Fibroblast of skin of abdomen (primary cell): Measurements from ENCODE around the gene LCE2D. TPM values are rescaled to one million over a fixed set of nuclear protein-coding genes. Genes with fewer than 3 reads are reported as not detected.
"Not testable (repeated sequence)": the region's sequence is repeated elsewhere in the genome, so short reads cannot be mapped to it uniquely, and the experiment has no call there.

Experiments used
- DNase-seq: peaks from one replicate; pipeline ENCODE4 v3.0.0-alpha.2; 2013
- polyA plus RNA-seq, 2 experiments: library from polyadenylated mRNA; unstranded; fragments of 120-200 nt; gene quantifications; one replicate each; pipeline ENCODE4 v1.2.1, GENCODE V29; 2013; ENCODE audit not compliant: insufficient read length in 2 of 2

LCE2D gene
- polyA plus RNA-seq (2013, experiment 1 of 2; ENCODE audit: insufficient read length), result not detected
- polyA plus RNA-seq (2013, experiment 2 of 2; ENCODE audit: insufficient read length), result not detected

GRCh38 chr1:152663098-152663497 is at the start of gene LCE2D:
LCE2D (plus strand) TSS chr1:152663380; CDS start chr1:152664106, 726 bp downstream.
- DNase-seq, result no peak

DNA sequence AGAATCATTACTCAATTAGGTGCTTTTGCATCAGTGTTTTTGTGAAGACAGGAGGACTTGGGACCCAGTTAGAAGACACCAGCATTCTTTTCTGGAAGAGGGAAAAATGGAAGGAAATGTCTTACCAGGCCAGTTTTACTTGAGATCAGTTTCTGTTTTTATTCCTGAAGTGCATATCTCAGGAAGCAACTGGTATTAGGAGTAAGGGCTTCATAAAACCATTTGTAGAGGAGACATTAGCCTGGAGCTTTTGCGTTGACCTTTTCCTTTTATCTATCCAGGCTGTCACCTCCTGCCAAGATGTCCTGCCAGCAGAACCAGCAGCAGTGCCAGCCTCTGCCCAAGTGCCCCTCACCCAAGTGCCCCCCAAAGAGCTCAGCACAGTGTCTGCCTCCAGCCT is 49.7 kb upstream of the LCE2D start, which contains the start of gene LCE3B:
Gene LCE3B (plus strand): TSS at position 301 of the 400 bp plus-strand sequence. CDS start 0 bp downstream, at position 301.
- DNase-seq, result no peak

DNA sequence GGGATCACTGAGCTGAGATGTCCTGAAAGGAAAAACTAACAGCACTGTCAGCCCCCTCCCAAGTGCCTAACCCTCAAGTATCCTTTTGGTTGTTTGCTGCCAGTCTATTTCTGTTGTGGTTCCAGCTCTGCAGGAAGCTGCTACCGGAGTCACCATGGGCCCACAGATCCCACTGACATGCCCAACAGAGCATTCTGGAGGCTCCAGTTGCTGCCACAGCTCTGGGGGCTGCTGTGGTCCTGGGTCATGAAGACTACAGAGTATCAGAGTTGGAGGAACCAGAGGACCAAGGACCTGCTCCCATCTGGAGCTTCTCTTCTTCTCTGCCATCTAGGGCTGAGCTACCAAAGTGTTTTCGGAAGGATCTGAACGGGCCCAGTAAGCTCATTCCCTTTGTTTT is 41.2 kb upstream of the LCE2D start:
- no peak for DNase-seq

DNA sequence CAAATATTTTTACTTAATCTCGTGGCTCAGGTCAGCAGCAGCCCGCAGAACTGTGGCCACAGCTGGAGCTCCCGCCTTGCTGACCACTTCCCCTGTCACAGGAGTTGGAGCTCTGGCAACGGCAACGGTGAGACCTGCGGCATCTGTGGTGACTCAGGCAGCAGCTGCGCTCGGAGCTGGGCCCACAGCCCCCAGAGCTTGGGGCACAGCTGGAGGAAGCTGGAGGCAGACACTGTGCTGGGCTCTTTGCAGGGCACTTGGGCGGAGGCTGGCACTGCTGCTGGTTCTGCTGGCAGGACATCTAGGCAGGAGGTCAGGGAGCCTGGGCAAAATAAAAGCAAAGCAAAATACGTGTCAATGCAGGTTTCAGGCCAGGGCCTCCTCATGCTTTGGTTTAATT is 40.4 kb upstream of the LCE2D start, which contains the start of gene LCE3A:
Gene LCE3A (minus strand): TSS at position 301 of the 400 bp plus-strand sequence. CDS start 0 bp downstream, at position 301.
- DNase-seq, result no peak

GRCh38 chr1:152623203-152623844 is 39.9 kb upstream of the LCE2D start:
- DNase-seq, result no peak

DNA sequence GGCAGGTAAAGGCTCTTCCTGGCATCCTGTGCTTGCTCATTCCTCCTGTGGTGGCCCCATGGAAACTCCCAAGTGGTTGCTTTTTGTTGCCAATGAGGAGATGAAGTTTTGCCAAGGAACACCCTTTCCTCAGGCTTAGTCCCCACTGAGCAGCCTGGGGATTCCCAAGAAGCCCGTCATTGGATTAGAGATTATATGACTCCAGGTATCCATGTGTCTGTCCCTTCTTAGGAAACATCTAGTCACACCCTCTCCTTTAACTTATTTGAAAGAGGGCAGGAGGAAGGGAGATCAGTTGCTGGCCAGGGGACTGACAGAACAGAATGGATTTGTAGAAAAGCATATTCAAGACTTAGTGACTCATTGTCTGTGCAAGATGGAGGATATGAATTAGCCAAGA is 36.4 kb upstream of the LCE2D start:
- DNase-seq, result no peak

DNA sequence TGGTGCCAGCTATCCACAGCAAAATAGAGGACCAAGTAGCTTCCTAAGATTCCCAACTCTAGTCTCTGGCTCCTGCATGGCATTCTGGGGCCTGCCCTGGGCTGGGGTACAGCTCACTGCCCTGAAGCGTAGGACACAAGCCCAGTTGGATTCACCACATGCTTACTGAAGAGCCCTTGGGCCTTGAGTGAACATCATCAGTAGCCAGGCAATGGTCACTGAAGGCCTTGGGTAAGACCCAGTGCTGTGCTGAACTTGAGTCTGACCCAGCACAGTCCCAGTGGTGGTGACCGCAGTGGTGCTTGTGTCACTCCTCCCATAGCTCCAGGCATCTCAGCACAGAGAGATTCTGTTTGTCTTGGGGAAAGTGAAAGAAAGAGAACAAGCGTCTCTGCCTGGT is 32.6 kb upstream of the LCE2D start:
- no peak for DNase-seq

GRCh38 chr1:152640351-152640750 is 22.8 kb upstream of the LCE2D start:
- no peak for DNase-seq

DNA sequence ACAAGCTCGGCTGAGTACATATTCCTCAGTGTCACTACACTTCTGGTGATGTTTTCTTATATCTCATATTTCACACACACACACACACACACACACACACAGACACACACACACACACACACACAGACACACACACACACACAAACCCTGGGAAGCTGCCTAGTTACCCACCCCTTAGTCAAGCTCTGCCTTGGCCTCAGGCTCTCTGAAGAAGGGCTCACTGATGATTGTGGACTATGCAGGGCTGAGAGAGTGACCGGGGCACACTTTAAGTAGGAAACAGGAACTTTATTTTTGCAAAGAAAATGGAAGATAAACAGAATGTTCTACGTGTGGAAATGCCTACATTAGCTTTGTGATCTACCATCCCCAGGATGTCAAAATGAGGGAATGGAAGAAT is 19.2 kb upstream of the LCE2D start:
- no peak for DNase-seq

DNA sequence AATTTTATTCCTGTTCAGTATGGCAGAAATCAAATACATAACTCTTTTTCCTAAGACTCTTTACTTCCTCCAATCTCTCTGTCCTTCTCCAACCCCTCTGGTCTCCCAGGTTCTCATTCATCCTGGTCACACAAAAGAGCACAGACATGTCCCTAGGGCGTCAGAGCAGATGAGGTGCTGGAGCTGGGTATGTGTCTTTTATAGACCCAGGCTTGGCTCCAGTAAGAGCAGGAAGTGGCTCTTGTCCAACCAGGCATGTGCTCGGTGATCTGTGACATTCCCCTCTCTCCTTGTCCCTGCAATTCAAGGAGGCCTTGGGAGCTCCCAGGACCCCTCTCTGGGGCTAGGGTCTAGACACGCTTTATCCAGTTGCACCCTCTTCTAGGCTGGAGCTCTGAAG is 18.0 kb upstream of the LCE2D start:
- no peak for DNase-seq

DNA sequence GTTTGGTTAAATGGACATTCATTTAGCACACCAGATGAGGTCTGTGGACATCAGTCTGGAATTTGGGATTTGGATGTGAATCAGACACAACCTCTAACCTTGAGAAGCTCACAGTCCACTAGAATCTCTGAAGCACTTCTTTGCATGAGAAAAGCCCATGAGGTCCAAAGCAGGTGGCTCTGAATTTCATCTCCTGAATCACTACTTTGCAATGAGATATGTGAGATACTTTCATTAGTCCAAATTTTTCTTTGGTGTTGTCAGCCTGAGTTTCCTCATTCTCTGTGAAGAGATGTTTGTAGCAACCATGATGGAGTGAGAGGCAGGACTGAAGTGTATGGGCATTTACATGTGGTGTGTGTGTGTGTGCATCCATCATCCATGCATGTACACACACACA is 16.5 kb upstream of the LCE2D start:
- no peak for DNase-seq

DNA sequence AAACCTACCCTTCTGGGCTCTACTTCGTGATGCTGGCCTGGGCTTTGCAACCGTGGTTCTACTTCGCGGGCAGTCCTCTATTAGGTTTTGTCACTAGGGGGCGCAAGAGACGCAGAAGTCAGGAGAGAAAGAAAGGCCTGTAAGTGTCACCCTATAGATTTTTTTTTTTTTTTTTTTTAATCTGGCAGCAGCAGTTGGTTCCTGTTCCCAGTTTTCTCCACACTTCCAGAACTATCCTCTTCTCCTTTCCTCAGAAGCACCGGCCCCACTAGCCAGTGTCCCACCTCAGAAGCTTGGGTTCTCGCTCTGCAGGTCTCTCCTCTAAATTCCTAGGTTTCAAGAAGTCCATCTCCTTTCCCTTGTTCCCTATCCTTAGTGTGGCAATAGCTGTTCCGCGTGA is 9.1 kb upstream of the LCE2D start:
- DNase-seq, result peak; percentile 49

DNA sequence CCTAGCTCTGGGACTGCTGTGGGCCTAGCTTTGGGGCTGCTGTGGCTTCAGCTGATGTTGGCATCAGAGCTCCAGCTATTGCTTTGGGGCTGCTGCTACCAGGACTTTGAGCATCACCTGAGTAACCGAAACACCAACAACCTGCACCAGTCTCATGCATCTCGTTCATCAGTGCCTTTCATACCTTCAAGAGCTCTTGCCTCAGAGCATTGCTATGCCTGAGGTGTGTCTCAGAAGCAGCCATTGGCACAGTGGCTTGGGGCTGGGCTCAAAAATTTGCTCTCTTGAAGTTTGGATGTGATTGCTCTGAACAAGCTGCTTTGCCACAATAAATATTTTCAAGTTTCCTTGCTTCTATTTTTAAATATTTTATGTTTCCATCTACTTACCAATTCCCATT is 6.7 kb upstream of the LCE2D start:
- no peak for DNase-seq

GRCh38 chr1:152657677-152658076 is 5.5 kb upstream of the LCE2D start:
- DNase-seq, result no peak

GRCh38 chr1:152658649-152659048 is 4.5 kb upstream of the LCE2D start:
- no peak for DNase-seq

- not testable (repeated sequence) for DNase-seq
Measured at GRCh38 chr1:152666171-152666570, 3.0 kb downstream of the LCE2D start.

DNA sequence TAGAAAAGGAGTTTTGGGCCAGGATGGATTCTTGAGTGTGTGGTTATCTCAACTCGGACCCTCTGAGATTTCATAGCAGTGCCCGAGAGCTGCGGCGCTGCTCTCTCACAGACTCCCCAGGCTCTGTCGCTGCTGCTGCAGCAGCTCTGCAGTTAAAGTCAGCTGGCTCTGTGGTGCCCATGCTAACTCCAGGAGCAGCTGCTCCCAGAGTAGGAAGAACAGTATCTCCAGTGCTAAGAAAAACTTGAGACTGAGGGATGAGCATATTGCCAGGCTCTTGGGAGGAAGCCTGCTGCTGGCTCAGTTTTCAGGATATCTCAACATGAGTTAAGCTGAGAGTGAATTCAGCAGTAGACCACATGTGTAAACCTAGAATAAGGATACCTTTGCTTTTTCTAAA is 4.5 kb downstream of the LCE2D start:
- no peak for DNase-seq

GRCh38 chr1:152673016-152673415 is 9.8 kb downstream of the LCE2D start:
- no peak for DNase-seq

- not testable (repeated sequence) for DNase-seq
Measured at GRCh38 chr1:152674983-152675382, 11.8 kb downstream of the LCE2D start, which contains the start of gene LCE2C. LCE2C (plus strand) TSS chr1:152675279; CDS start chr1:152676016, 737 bp downstream.

- no peak for DNase-seq
Measured at GRCh38 chr1:152679459-152679858, 16.3 kb downstream of the LCE2D start.

- DNase-seq, result no peak
Measured at GRCh38 chr1:152681616-152682015, 18.4 kb downstream of the LCE2D start.

DNA sequence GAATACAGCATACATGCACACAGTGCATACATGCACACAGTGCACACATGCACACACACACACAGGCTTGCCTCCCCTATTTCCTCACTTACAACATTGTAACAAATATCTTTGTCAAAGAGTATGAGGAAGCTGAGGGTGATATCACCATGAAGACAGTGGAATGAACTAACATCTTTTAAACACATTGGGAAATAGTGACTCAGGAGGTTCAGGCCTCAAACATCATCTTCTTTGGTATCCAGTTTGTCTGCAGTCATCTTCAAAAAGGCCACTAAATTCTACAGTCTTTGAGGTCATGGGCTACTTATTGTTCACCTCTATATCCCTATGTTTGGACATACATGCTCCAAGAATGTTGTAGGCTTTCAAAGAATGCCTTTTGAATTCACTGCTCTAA is 20.7 kb downstream of the LCE2D start:
- no peak for DNase-seq

GRCh38 chr1:152685823-152686222 is 22.6 kb downstream of the LCE2D start, which contains the start of gene LCE2B:
LCE2B (plus strand) TSS chr1:152686123; CDS start chr1:152686844, 721 bp downstream.
- not testable (repeated sequence) for DNase-seq
